Measurements from ENCODE around the gene KIF21B.

DNA sequence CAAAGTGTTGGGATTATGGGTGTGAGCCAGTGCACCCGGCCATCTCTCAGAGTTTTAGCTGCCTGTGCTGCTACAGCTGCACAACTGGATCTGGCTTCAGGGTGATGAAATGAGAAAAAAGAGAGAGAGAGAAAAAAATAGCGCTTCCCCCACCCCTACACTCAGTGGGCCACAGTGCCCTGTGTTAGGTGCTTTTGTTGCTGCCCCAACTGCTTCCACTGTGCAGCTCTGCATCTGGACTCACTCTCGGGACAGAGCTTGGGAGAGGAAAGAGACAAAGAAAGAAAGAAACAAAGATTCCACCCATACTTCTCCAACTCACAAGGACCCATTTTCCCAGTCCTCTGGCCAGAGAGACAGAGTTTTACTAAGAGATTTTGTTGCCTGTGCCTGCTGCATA lies 78.4 kb downstream of the KIF21B start:
- no peak for TF ChIP-seq CTCF (IDR thresholded peaks at IDR 0.05; ENCODE audit: low read depth, low read length)
- TF ChIP-seq POLR2A (IDR thresholded peaks at IDR 0.05; ENCODE audit: extremely low read depth, insufficient read length): no peak
